ENCODE data around the gene SAMD14. TPM values are rescaled to one million over a fixed set of nuclear protein-coding genes. Genes with fewer than 3 reads are reported as not detected.

The SAMD14 gene
- total and polyA plus RNA-seq, 11 donors = 0.44 to 3.9 (median 1.2) TPM

DNA sequence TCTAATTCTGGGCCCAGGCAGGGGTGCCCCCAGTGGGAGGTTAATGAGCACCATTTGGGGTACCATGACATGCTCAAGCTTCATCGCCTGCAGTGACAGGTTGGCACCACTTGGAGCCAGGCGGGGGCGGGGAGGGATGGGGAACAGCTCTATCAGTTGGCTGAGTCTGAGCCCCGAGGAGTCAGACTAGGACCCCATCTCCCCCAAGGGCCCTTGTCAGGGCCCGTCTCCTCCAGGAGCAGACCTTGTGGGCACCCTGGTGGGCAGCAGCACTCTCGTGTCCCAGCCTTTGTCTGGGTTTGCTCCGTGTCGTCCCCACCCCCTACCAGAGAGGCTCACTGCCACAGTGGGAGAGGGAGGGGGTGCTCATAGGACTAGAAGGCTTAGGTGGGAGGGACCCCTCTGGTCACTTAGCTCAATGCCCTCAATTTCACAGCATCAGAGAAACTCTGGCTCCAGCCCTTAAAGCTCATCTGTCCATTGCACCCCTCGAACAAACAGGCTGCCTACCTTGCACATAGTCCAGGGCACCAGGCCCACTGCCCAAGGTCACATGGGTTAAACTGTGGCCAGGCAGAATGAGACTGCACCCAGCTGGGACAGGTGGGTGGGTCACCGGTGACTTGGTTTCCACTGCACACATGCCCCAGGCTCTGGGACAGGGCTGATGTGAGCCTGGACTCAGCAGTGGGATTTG lies 16.4 kb upstream of the SAMD14 start:
- Histone ChIP-seq H3K9me3 (no peaks in the 10 kb centered on the region), H3K27ac (peak overlapping the region in 11 of 12 donors; percentile 89 to 99 (median 97)), H3K36me3 (peaks cover 0 to 39% (median 39%) of the 10 kb centered on the region in 9 donors), H3K4me3 (peak overlapping the region in 11 of 12 donors; percentile 61 to 98 (median 91)), H3K4me1 (peaks cover 16 to 78% (median 55%) of the 10 kb centered on the region in 12 donors), H3K27me3 (no peaks in the 10 kb centered on the region)
- peak in 1 of 5 donors; percentile 11 for DNase-seq
- no peak for ATAC-seq
- TF ChIP-seq POLR2A (IDR thresholded peaks at IDR 0.05) = no peak
- TF ChIP-seq, protein P1, sequence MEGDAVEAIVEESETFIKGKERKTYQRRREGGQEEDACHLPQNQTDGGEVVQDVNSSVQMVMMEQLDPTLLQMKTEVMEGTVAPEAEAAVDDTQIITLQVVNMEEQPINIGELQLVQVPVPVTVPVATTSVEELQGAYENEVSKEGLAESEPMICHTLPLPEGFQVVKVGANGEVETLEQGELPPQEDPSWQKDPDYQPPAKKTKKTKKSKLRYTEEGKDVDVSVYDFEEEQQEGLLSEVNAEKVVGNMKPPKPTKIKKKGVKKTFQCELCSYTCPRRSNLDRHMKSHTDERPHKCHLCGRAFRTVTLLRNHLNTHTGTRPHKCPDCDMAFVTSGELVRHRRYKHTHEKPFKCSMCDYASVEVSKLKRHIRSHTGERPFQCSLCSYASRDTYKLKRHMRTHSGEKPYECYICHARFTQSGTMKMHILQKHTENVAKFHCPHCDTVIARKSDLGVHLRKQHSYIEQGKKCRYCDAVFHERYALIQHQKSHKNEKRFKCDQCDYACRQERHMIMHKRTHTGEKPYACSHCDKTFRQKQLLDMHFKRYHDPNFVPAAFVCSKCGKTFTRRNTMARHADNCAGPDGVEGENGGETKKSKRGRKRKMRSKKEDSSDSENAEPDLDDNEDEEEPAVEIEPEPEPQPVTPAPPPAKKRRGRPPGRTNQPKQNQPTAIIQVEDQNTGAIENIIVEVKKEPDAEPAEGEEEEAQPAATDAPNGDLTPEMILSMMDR (IDR thresholded peaks at IDR 0.05) = peak in 1 of 12 donors; percentile 5
- intact Hi-C loops (cut with DNase I) = loop anchor here in 1 of 10 donors (5.0 kb wide), 1 partner anchor 34 kb away; no protein-coding TSS in a partner anchor
- WGBS, 4 donors = 57 to 69% (median 64%) methylated on average over 3 to 10 of the region's 10 CpGs

DNA sequence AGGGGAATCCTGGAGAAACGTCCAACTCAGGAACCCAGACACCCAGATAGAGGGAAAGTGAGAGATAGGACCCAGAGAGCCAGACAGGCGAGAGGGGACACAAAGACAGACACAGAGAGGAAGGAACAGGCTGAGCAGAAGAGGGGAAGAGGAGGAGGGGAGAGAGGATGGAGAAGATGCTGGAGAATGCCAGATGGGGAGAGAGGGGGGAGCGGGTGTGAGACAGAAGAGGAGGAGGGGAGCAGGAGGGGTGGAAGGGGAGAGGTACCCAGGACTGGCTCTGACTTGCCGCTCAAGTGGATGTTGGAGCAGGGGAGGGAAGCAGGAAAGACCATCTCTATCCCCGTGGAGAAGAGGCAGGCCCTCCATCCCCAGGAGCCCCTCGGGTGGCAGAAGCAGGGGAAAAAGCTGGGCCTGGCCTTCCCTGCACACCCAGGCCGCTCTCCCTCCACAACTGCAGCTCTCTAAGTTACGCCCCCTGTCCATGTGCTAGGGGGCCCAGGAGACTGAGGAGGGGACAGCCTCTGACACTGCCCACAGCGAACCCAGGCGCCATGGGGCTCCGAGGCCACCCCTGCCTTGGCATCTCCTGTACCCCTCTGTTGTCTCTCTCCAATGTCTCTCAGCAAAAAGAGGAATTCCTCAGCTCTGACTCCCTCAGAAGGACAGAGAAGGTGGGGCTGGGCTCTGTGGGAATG lies 15.7 kb upstream of the SAMD14 start:
- Histone ChIP-seq H3K27me3 (no peaks in the 10 kb centered on the region), H3K27ac (peak overlapping the region in 10 of 12 donors; percentile 26 to 99 (median 94)), H3K36me3 (peaks cover 0 to 46% (median 46%) of the 10 kb centered on the region in 9 donors), H3K4me3 (peak overlapping the region in 5 of 12 donors; percentile 8 to 98 (median 91)), H3K9me3 (no peaks in the 10 kb centered on the region), H3K4me1 (peaks cover 16 to 84% (median 56%) of the 10 kb centered on the region in 12 donors)
- 59 to 68% (median 63%) methylated on average over 11 of the region's 11 CpGs for WGBS, 4 donors
- TF ChIP-seq POLR2A (IDR thresholded peaks at IDR 0.05) = no peak
- TF ChIP-seq, protein P1 (IDR thresholded peaks at IDR 0.05) = no peak
- ATAC-seq (no peak), DNase-seq (no peak)
- intact Hi-C loops (cut with DNase I) = loop anchor here in 1 of 10 donors (5.0 kb wide), 1 partner anchor 33 kb away; no protein-coding TSS in a partner anchor

DNA sequence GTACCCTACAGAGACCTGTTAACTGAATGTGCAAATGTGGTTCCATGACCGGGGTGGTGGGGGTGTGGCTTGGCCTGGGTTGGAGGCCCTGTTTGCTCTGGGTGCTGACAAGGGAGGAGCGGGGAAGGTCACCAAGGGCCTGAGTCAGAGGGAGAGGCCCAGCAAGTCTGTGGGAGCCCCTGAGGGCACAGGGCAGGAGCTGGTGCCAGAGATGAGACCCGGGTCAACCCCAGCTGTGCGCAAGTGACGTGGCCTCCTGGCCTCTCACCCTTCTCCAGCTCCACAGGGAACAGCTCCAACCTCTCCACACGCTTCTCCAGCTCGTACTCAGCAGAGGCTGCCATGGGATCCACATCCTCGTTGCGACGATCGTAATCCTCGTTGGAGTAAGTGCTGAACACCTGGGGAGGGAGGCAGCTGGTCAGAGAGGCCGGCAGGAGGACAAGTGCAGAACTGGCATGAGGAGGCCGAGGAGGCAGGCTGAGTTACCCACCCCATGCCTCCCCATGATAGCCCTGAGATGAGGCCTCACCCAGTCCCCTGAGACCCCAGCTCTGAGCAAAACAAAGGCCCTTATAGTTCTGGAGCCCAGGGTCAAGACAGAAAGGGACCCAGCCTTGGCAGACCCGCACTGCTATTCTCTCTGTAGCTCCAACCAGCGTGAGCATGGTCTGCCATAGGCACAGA lies 15.0 kb upstream of the SAMD14 start:
- TF ChIP-seq, protein P1 (IDR thresholded peaks at IDR 0.05) = no peak
- TF ChIP-seq POLR2A (IDR thresholded peaks at IDR 0.05) = no peak
- H3K4me1 ChIP-seq = peaks cover 16 to 86% (median 59%) of the 10 kb centered on the region in 12 donors
- intact Hi-C loops (cut with DNase I) = loop anchor here in 1 of 10 donors (5.0 kb wide), 1 partner anchor 33 kb away; no protein-coding TSS in a partner anchor
- peak in 1 of 4 donors; percentile 2 for ATAC-seq
- 46 to 61% (median 55%) methylated on average over 14 to 16 of the region's 16 CpGs for WGBS, 4 donors
- peak overlapping the region in 10 of 12 donors; percentile 17 to 99 (median 64) for H3K27ac ChIP-seq
- peaks cover 0 to 53% (median 51%) of the 10 kb centered on the region in 9 donors for H3K36me3 ChIP-seq
- DNase-seq = peak in 2 of 5 donors; percentile 59 to 69
- peak overlapping the region in 2 of 12 donors; percentile 8 to 98 for H3K4me3 ChIP-seq
- H3K27me3 ChIP-seq = no peaks in the 10 kb centered on the region
- no peaks in the 10 kb centered on the region for H3K9me3 ChIP-seq

Measured in heart left ventricle (tissue), 16 donors.